ENCODE data around the gene PPP1R11.

DNA sequence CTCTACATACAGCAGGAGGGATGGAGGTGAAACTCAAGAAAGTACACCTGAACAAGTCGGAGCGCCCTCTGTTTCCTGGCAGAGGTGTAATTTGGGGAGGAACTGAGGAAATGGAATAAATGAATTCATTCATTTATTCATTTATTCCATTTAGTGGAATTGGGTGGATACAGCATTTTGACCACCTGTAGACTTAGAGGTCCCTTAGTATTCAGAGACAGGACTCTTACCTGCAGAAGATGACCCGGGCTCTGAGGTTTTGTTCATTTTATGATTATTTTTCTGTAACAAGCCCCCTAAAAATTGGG, 36.8 kb downstream of the PPP1R11 start:
- TF ChIP-seq, protein P1, sequence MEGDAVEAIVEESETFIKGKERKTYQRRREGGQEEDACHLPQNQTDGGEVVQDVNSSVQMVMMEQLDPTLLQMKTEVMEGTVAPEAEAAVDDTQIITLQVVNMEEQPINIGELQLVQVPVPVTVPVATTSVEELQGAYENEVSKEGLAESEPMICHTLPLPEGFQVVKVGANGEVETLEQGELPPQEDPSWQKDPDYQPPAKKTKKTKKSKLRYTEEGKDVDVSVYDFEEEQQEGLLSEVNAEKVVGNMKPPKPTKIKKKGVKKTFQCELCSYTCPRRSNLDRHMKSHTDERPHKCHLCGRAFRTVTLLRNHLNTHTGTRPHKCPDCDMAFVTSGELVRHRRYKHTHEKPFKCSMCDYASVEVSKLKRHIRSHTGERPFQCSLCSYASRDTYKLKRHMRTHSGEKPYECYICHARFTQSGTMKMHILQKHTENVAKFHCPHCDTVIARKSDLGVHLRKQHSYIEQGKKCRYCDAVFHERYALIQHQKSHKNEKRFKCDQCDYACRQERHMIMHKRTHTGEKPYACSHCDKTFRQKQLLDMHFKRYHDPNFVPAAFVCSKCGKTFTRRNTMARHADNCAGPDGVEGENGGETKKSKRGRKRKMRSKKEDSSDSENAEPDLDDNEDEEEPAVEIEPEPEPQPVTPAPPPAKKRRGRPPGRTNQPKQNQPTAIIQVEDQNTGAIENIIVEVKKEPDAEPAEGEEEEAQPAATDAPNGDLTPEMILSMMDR (conservative IDR thresholded peaks at IDR 0.05; ENCODE audit: low read depth in 2 of 2), result peak in 1 of 2 experiments; percentile 37; a peak in 1 of 4 replicates
- TF ChIP-seq REST (IDR thresholded peaks at IDR 0.05; ENCODE audit: unreplicated experiment), result no peak
- no peak for TF ChIP-seq EZH2phosphoT487 (IDR thresholded peaks at IDR 0.05; ENCODE audit: unreplicated experiment)
- no peak for TF ChIP-seq EZH2 (IDR thresholded peaks at IDR 0.05; ENCODE audit: low read depth, unreplicated experiment)
- TF ChIP-seq STAT1 (IDR thresholded peaks at IDR 0.05; ENCODE audit: unreplicated experiment), result no peak
- TF ChIP-seq POLR2AphosphoS5 (IDR thresholded peaks at IDR 0.05; ENCODE audit: low read depth), result no peak
- no peak for TF ChIP-seq ZNF331 (CRISPR knock-in tag; IDR thresholded peaks at IDR 0.05; ENCODE audit: low read depth)
- TF ChIP-seq ETS1 (IDR thresholded peaks at IDR 0.05), result no peak
- no peak for TF ChIP-seq NANOG (IDR thresholded peaks at IDR 0.05; ENCODE audit: borderline replicate concordance)
- TF ChIP-seq JUNB (IDR thresholded peaks at IDR 0.05; ENCODE audit: unreplicated experiment), result no peak
- no peak for TF ChIP-seq CREB1 (CRISPR knock-in tag; IDR thresholded peaks at IDR 0.05; ENCODE audit: low read depth)
- TF ChIP-seq, protein P2, sequence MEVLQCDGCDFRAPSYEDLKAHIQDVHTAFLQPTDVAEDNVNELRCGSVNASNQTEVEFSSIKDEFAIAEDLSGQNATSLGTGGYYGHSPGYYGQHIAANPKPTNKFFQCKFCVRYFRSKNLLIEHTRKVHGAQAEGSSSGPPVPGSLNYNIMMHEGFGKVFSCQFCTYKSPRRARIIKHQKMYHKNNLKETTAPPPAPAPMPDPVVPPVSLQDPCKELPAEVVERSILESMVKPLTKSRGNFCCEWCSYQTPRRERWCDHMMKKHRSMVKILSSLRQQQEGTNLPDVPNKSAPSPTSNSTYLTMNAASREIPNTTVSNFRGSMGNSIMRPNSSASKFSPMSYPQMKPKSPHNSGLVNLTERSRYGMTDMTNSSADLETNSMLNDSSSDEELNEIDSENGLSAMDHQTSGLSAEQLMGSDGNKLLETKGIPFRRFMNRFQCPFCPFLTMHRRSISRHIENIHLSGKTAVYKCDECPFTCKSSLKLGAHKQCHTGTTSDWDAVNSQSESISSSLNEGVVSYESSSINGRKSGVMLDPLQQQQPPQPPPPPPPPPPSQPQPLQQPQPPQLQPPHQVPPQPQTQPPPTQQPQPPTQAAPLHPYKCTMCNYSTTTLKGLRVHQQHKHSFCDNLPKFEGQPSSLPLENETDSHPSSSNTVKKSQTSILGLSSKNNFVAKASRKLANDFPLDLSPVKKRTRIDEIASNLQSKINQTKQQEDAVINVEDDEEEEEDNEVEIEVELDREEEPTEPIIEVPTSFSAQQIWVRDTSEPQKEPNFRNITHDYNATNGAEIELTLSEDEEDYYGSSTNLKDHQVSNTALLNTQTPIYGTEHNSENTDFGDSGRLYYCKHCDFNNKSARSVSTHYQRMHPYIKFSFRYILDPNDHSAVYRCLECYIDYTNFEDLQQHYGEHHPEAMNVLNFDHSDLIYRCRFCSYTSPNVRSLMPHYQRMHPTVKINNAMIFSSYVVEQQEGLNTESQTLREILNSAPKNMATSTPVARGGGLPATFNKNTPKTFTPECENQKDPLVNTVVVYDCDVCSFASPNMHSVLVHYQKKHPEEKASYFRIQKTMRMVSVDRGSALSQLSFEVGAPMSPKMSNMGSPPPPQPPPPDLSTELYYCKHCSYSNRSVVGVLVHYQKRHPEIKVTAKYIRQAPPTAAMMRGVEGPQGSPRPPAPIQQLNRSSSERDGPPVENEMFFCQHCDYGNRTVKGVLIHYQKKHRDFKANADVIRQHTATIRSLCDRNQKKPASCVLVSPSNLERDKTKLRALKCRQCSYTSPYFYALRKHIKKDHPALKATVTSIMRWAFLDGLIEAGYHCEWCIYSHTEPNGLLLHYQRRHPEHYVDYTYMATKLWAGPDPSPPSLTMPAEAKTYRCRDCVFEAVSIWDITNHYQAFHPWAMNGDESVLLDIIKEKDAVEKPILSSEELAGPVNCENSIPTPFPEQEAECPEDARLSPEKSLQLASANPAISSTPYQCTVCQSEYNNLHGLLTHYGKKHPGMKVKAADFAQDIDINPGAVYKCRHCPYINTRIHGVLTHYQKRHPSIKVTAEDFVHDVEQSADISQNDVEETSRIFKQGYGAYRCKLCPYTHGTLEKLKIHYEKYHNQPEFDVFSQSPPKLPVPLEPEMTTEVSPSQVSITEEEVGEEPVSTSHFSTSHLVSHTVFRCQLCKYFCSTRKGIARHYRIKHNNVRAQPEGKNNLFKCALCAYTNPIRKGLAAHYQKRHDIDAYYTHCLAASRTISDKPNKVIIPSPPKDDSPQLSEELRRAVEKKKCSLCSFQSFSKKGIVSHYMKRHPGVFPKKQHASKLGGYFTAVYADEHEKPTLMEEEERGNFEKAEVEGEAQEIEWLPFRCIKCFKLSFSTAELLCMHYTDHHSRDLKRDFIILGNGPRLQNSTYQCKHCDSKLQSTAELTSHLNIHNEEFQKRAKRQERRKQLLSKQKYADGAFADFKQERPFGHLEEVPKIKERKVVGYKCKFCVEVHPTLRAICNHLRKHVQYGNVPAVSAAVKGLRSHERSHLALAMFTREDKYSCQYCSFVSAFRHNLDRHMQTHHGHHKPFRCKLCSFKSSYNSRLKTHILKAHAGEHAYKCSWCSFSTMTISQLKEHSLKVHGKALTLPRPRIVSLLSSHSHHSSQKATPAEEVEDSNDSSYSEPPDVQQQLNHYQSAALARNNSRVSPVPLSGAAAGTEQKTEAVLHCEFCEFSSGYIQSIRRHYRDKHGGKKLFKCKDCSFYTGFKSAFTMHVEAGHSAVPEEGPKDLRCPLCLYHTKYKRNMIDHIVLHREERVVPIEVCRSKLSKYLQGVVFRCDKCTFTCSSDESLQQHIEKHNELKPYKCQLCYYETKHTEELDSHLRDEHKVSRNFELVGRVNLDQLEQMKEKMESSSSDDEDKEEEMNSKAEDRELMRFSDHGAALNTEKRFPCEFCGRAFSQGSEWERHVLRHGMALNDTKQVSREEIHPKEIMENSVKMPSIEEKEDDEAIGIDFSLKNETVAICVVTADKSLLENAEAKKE (CRISPR knock-in tag; IDR thresholded peaks at IDR 0.05), result no peak
- no peak for TF ChIP-seq ZNF114 (CRISPR knock-in tag; IDR thresholded peaks at IDR 0.05)
